ENCODE data around the gene RASAL2. TPM values are rescaled to one million over a fixed set of nuclear protein-coding genes. Genes with fewer than 3 reads are reported as not detected.
"Not testable (repeated sequence)": the region's sequence is repeated elsewhere in the genome, so short reads cannot be mapped to it uniquely, and the experiment has no call there.

The RASAL2 gene
- total and polyA plus RNA-seq, 2 donors (not counting 1 experiment from before 2014, with no cell fraction given): 0.12 TPM; not detected in 1

GRCh38 chr1:178345807-178346206, 251.9 kb downstream of the RASAL2 start:
- ChIA-PET CTCF (no interaction called here), POLR2A (interaction anchor here (0.6 kb wide), 1 partner anchor 776 kb away, joined by 3 read pairs; no protein-coding TSS in a partner anchor)
- Mint-ChIP-seq H3K4me3 (no peak overlapping the region), H3K9me3 (ENCODE audit: insufficient read depth) (no peaks in the 10 kb centered on the region), H3K27me3 (peaks cover 9% of the 10 kb centered on the region), H3K4me1 (no peaks in the 10 kb centered on the region), H3K27ac (no peak overlapping the region)
- Histone ChIP-seq H3K4me3 (ENCODE audit: control extremely low read depth in 1 of 5, extremely low read depth in 1 of 5, insufficient read depth in 1 of 5, low read depth in 2 of 5, low read length in 4 of 5) (no peak overlapping the region), H3K36me3 (replicated peaks in 1 of 2; ENCODE audit: control extremely low read depth in 1 of 2, control insufficient read depth in 1 of 2, extremely low read depth in 1 of 2, insufficient read depth in 2 of 2, low read length in 1 of 2) (no peaks in the 10 kb centered on the region), H2AFZ (ENCODE audit: insufficient read depth, low read depth, low read length, poor library complexity, severe bottlenecking) (no peak overlapping the region), H3K9ac (ENCODE audit: low read length) (no peak overlapping the region), H3K79me2 (ENCODE audit: control insufficient read depth, insufficient read depth, low read length) (no peaks in the 10 kb centered on the region), H3K4me1 (ENCODE audit: control insufficient read depth in 2 of 2, insufficient read depth in 2 of 2, low read length in 2 of 2) (no peaks in the 10 kb centered on the region), H3K4me2 (replicated peaks; ENCODE audit: low read depth, low read length, poor library complexity, severe bottlenecking) (no peak overlapping the region), H3K9me3 (ENCODE audit: control extremely low read depth in 1 of 3, control insufficient read depth in 2 of 3, insufficient read depth in 1 of 3, low read length in 2 of 3) (no peaks in the 10 kb centered on the region), H3K27ac (ENCODE audit: low read length in 2 of 2) (no peak overlapping the region), H4K20me1 (ENCODE audit: control insufficient read depth, insufficient read depth, low read length, poor library complexity, severe bottlenecking) (no peaks in the 10 kb centered on the region), H3K27me3 (replicated peaks in 1 of 4; ENCODE audit: control extremely low read depth in 1 of 4, control insufficient read depth in 3 of 4, insufficient read depth in 4 of 4, low read length in 3 of 4) (no peaks in the 10 kb centered on the region)
- TF ChIP-seq CTCF (IDR thresholded peaks at IDR 0.05): no peak
- no peak for TF ChIP-seq EZH2 (IDR thresholded peaks at IDR 0.05; ENCODE audit: borderline replicate concordance, insufficient read depth, low read depth, low read length, poor library complexity, severe bottlenecking)
- ATAC-seq (ENCODE audit: low read depth) (no peak), DNase-seq (no peak)
- intact Hi-C loops (cut with micrococcal nuclease): no loop called here
- WGBS (ENCODE audit: insufficient coverage): no CpG with 5 or more reads among the region's 1 CpG

- Histone ChIP-seq H3K79me2 (ENCODE audit: control insufficient read depth, insufficient read depth, low read length) (no peaks in the 10 kb centered on the region), H3K4me2 (replicated peaks; ENCODE audit: low read depth, low read length, poor library complexity, severe bottlenecking) (no peak overlapping the region), H3K36me3 (replicated peaks in 1 of 2; ENCODE audit: control extremely low read depth in 1 of 2, control insufficient read depth in 1 of 2, extremely low read depth in 1 of 2, insufficient read depth in 2 of 2, low read length in 1 of 2) (no peaks in the 10 kb centered on the region), H3K4me3 (ENCODE audit: control extremely low read depth in 1 of 5, extremely low read depth in 1 of 5, insufficient read depth in 1 of 5, low read depth in 2 of 5, low read length in 4 of 5) (no peak overlapping the region), H3K27me3 (replicated peaks in 1 of 4; ENCODE audit: control extremely low read depth in 1 of 4, control insufficient read depth in 3 of 4, insufficient read depth in 4 of 4, low read length in 3 of 4) (no peaks in the 10 kb centered on the region), H3K9me3 (ENCODE audit: control extremely low read depth in 1 of 3, control insufficient read depth in 2 of 3, insufficient read depth in 1 of 3, low read length in 2 of 3) (peaks cover 0 to 12% (median 9%) of the 10 kb centered on the region in 3 donors), H3K27ac (ENCODE audit: low read length in 2 of 2) (no peak overlapping the region), H2AFZ (ENCODE audit: insufficient read depth, low read depth, low read length, poor library complexity, severe bottlenecking) (no peak overlapping the region), H3K9ac (ENCODE audit: low read length) (no peak overlapping the region), H4K20me1 (ENCODE audit: control insufficient read depth, insufficient read depth, low read length, poor library complexity, severe bottlenecking) (no peaks in the 10 kb centered on the region), H3K4me1 (ENCODE audit: control insufficient read depth in 2 of 2, insufficient read depth in 2 of 2, low read length in 2 of 2) (no peaks in the 10 kb centered on the region)
- no peak for ATAC-seq (ENCODE audit: low read depth)
- peaks cover 6% of the 10 kb centered on the region for H3K9me3 Mint-ChIP-seq (ENCODE audit: insufficient read depth)
- no peak overlapping the region for H3K27ac Mint-ChIP-seq
- no peaks in the 10 kb centered on the region for H3K4me1 Mint-ChIP-seq
- ChIA-PET POLR2A (no interaction called here), CTCF (no interaction called here)
- no CpG with 5 or more reads among the region's 3 CpGs for WGBS (ENCODE audit: insufficient coverage)
- TF ChIP-seq CTCF (IDR thresholded peaks at IDR 0.05) (no peak), EZH2 (IDR thresholded peaks at IDR 0.05; ENCODE audit: borderline replicate concordance, insufficient read depth, low read depth, low read length, poor library complexity, severe bottlenecking) (no peak)
- H3K27me3 Mint-ChIP-seq: peaks cover 4% of the 10 kb centered on the region
- intact Hi-C loops (cut with micrococcal nuclease): no loop called here
- no peak overlapping the region for H3K4me3 Mint-ChIP-seq
- DNase-seq: no peak
Observed at GRCh38 chr1:178349801-178350200, 255.9 kb downstream of the RASAL2 start.

- H3K27me3 ChIP-seq (replicated peaks in 1 of 4; ENCODE audit: control extremely low read depth in 1 of 4, control insufficient read depth in 3 of 4, insufficient read depth in 4 of 4, low read length in 3 of 4); H3K79me2 ChIP-seq (ENCODE audit: control insufficient read depth, insufficient read depth, low read length); H3K27ac Mint-ChIP-seq; H3K9ac ChIP-seq (ENCODE audit: low read length); H3K36me3 ChIP-seq (replicated peaks in 1 of 2; ENCODE audit: control extremely low read depth in 1 of 2, control insufficient read depth in 1 of 2, extremely low read depth in 1 of 2, insufficient read depth in 2 of 2, low read length in 1 of 2); H3K4me3 Mint-ChIP-seq; DNase-seq; POLR2A ChIA-PET; ATAC-seq (ENCODE audit: low read depth); H2AFZ ChIP-seq (ENCODE audit: insufficient read depth, low read depth, low read length, poor library complexity, severe bottlenecking); H3K9me3 Mint-ChIP-seq (ENCODE audit: insufficient read depth); H3K4me1 ChIP-seq (ENCODE audit: control insufficient read depth in 2 of 2, insufficient read depth in 2 of 2, low read length in 2 of 2); H4K20me1 ChIP-seq (ENCODE audit: control insufficient read depth, insufficient read depth, low read length, poor library complexity, severe bottlenecking); H3K4me3 ChIP-seq (ENCODE audit: control extremely low read depth in 1 of 5, extremely low read depth in 1 of 5, insufficient read depth in 1 of 5, low read depth in 2 of 5, low read length in 4 of 5); H3K4me1 Mint-ChIP-seq; H3K4me2 ChIP-seq (replicated peaks; ENCODE audit: low read depth, low read length, poor library complexity, severe bottlenecking); CTCF ChIA-PET; H3K27ac ChIP-seq (ENCODE audit: low read length in 2 of 2); H3K27me3 Mint-ChIP-seq; intact Hi-C loops (cut with micrococcal nuclease): not testable (repeated sequence)
- WGBS (ENCODE audit: insufficient coverage): no CpG with 5 or more reads among the region's 1 CpG
- H3K9me3 ChIP-seq (ENCODE audit: control extremely low read depth in 1 of 3, control insufficient read depth in 2 of 3, insufficient read depth in 1 of 3, low read length in 2 of 3): peaks cover 0 to 12% (median 9%) of the 10 kb centered on the region in 3 donors
Observed at GRCh38 chr1:178351911-178352310, 258.0 kb downstream of the RASAL2 start.
